ENCODE data around the gene PRR11.
"Not testable (repeated sequence)": the region's sequence is repeated elsewhere in the genome, so short reads cannot be mapped to it uniquely, and the experiment has no call there.

The PRR11 gene

GRCh38 chr17:59172436-59173004 is 17.0 kb downstream of the PRR11 start:
- Histone ChIP-seq H3K27ac (ENCODE audit: poor library complexity, severe bottlenecking) (no peak overlapping the region), H3K4me3 (ENCODE audit: severe bottlenecking) (no peak overlapping the region), H3K4me1 (ENCODE audit: insufficient read depth, poor library complexity, severe bottlenecking) (peaks cover 5% of the 10 kb centered on the region), H3K36me3 (ENCODE audit: low read depth) (peaks cover 72% of the 10 kb centered on the region), H3K27me3 (ENCODE audit: insufficient read depth, poor library complexity, severe bottlenecking) (no peaks in the 10 kb centered on the region), H3K9me3 (ENCODE audit: severe bottlenecking) (no peaks in the 10 kb centered on the region)
- DNase-seq (ENCODE audit: low spot score): no peak
- no peak for TF ChIP-seq CTCF (IDR thresholded peaks at IDR 0.05; ENCODE audit: poor library complexity, severe bottlenecking)
- ATAC-seq (ENCODE audit: low read depth): no peak

GRCh38 chr17:59174671-59175070 is 19.1 kb downstream of the PRR11 start:
- DNase-seq (ENCODE audit: low spot score) (no peak), ATAC-seq (ENCODE audit: low read depth) (no peak)
- H3K9me3 ChIP-seq (ENCODE audit: severe bottlenecking): no peaks in the 10 kb centered on the region
- no peaks in the 10 kb centered on the region for H3K27me3 ChIP-seq (ENCODE audit: insufficient read depth, poor library complexity, severe bottlenecking)
- no peak overlapping the region for H3K27ac ChIP-seq (ENCODE audit: poor library complexity, severe bottlenecking)
- no peak for TF ChIP-seq CTCF (IDR thresholded peaks at IDR 0.05; ENCODE audit: poor library complexity, severe bottlenecking)
- H3K4me3 ChIP-seq (ENCODE audit: severe bottlenecking): no peak overlapping the region
- H3K36me3 ChIP-seq (ENCODE audit: low read depth): peaks cover 58% of the 10 kb centered on the region
- no peaks in the 10 kb centered on the region for H3K4me1 ChIP-seq (ENCODE audit: insufficient read depth, poor library complexity, severe bottlenecking)

GRCh38 chr17:59175076-59175475 is 19.5 kb downstream of the PRR11 start:
- H3K4me1 ChIP-seq (ENCODE audit: insufficient read depth, poor library complexity, severe bottlenecking): no peaks in the 10 kb centered on the region
- no peak overlapping the region for H3K27ac ChIP-seq (ENCODE audit: poor library complexity, severe bottlenecking)

GRCh38 chr17:59178266-59178985 is 22.9 kb downstream of the PRR11 start:
- H3K27ac ChIP-seq (ENCODE audit: poor library complexity, severe bottlenecking): no peak overlapping the region
- no peak for ATAC-seq (ENCODE audit: low read depth)

More at GRCh38 chr17:59175076-59175475, 19.5 kb downstream of the PRR11 start:
- Histone ChIP-seq H3K4me3 (ENCODE audit: severe bottlenecking) (no peak overlapping the region), H3K27me3 (ENCODE audit: insufficient read depth, poor library complexity, severe bottlenecking) (no peaks in the 10 kb centered on the region), H3K36me3 (ENCODE audit: low read depth) (peaks cover 54% of the 10 kb centered on the region), H3K9me3 (ENCODE audit: severe bottlenecking) (no peaks in the 10 kb centered on the region)
- no peak for TF ChIP-seq CTCF (IDR thresholded peaks at IDR 0.05; ENCODE audit: poor library complexity, severe bottlenecking)
- DNase-seq (ENCODE audit: low spot score) (no peak), ATAC-seq (ENCODE audit: low read depth) (no peak)

GRCh38 chr17:59179601-59180000 is 24.1 kb downstream of the PRR11 start:
- not testable (repeated sequence) for ATAC-seq (ENCODE audit: low read depth); H3K27ac ChIP-seq (ENCODE audit: poor library complexity, severe bottlenecking); H3K4me1 ChIP-seq (ENCODE audit: insufficient read depth, poor library complexity, severe bottlenecking); H3K9me3 ChIP-seq (ENCODE audit: severe bottlenecking); DNase-seq (ENCODE audit: low spot score); H3K4me3 ChIP-seq (ENCODE audit: severe bottlenecking); H3K27me3 ChIP-seq (ENCODE audit: insufficient read depth, poor library complexity, severe bottlenecking)
- H3K36me3 ChIP-seq (ENCODE audit: low read depth): peaks cover 19% of the 10 kb centered on the region

More at GRCh38 chr17:59178266-59178985, 22.9 kb downstream of the PRR11 start:
- no peak for DNase-seq (ENCODE audit: low spot score)
- H3K4me1 ChIP-seq (ENCODE audit: insufficient read depth, poor library complexity, severe bottlenecking): no peaks in the 10 kb centered on the region
- no peaks in the 10 kb centered on the region for H3K9me3 ChIP-seq (ENCODE audit: severe bottlenecking)
- no peak overlapping the region for H3K4me3 ChIP-seq (ENCODE audit: severe bottlenecking)
- H3K27me3 ChIP-seq (ENCODE audit: insufficient read depth, poor library complexity, severe bottlenecking): no peaks in the 10 kb centered on the region
- TF ChIP-seq CTCF (IDR thresholded peaks at IDR 0.05; ENCODE audit: poor library complexity, severe bottlenecking): no peak
- peaks cover 25% of the 10 kb centered on the region for H3K36me3 ChIP-seq (ENCODE audit: low read depth)
